Effector memory CD8-positive, alpha-beta T cell (primary cell): ENCODE results near the gene CENPF.
"Not testable (repeated sequence)": the region's sequence is repeated elsewhere in the genome, so short reads cannot be mapped to it uniquely, and the experiment has no call there.

Experiments used
- ATAC-seq: fragments of 150-1000 bp; cut with Tn5 transposase; replicated peaks from 2 replicates; pipeline ENCODE4 v1.10.0; 2021; ENCODE audit warnings: mild to moderate bottlenecking, moderate library complexity
- DNase-seq, 3 experiments: peaks; one replicate each; pipeline ENCODE4 v3.0.0; 2021
- H3K27ac Mint-ChIP-seq, 2 donors: one replicate each; pipeline ENCODE4 v1.8.0; 2022; ENCODE audit warnings: mild to moderate bottlenecking in 2 of 2, mixed read lengths in 2 of 2, moderate library complexity in 2 of 2
- H3K27me3 Mint-ChIP-seq, 2 donors: one replicate each; pipeline ENCODE4 v1.8.0; 2022; ENCODE audit warnings: mixed read lengths in 2 of 2
- H3K36me3 Mint-ChIP-seq: one replicate; pipeline ENCODE4 v1.8.0; 2022; ENCODE audit warnings: mild to moderate bottlenecking, moderate library complexity, mixed read lengths; ENCODE audit not compliant: insufficient read depth
- H3K4me1 Mint-ChIP-seq, 2 donors: one replicate each; pipeline ENCODE4 v1.8.0; 2022; ENCODE audit warnings: low read depth in 2 of 2, mixed read lengths in 2 of 2
- H3K4me3 Mint-ChIP-seq, 2 donors: one replicate each; pipeline ENCODE4 v1.8.0; 2022; ENCODE audit warnings: mild to moderate bottlenecking in 2 of 2, mixed read lengths in 2 of 2, moderate library complexity in 2 of 2
- H3K9me3 Mint-ChIP-seq, 2 donors: one replicate each; pipeline ENCODE4 v1.8.0; 2022; ENCODE audit warnings: mixed read lengths in 2 of 2

The CENPF gene

DNA sequence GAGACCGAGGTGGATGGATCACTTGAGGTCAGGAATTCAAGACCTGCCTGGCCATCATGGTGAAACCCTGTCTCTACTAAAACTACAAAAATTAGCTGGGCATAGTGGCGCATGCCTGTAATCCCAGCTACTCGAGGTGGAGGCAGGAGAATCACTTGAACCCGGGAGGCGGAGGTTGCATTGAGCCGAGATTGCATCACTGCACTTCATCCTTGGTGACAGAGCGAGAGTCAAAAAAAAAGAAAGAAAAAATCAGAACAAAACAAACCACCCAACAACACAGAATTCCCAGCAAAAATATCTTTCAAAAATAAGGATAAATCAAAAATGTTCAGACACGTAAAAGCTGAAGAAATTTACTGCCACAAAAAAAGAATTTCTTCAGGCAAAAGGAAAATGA, 11.1 kb upstream of the CENPF start:
- not testable (repeated sequence) for H3K4me1 Mint-ChIP-seq, H3K36me3 Mint-ChIP-seq, H3K9me3 Mint-ChIP-seq, H3K27ac Mint-ChIP-seq, ATAC-seq, DNase-seq, H3K4me3 Mint-ChIP-seq
- H3K27me3 Mint-ChIP-seq = peaks cover 35 to 39% of the 10 kb centered on the region in 2 donors

DNA sequence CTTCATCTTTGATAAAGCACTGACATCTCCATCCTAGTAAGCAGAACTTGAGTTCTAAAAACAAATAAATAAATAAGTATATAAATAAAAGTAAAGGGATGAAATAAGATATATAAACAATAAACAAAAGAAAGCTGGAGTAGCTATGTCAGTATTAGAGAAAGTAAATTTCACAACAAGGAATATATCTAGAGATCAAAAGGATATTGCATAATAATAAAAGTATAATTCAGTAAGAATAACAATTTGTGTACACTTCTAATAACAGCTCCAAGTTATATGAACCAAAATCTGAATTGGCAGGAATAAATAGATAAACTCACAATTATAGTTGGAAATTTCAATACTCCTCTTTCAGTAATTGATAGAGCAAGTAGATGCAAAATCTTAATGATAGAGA, 9.8 kb upstream of the CENPF start:
- DNase-seq (no peak), ATAC-seq (no peak)
- H3K4me1 Mint-ChIP-seq = no peaks in the 10 kb centered on the region
- no peak overlapping the region for H3K4me3 Mint-ChIP-seq
- H3K9me3 Mint-ChIP-seq = no peaks in the 10 kb centered on the region
- no peaks in the 10 kb centered on the region for H3K36me3 Mint-ChIP-seq
- no peak overlapping the region for H3K27ac Mint-ChIP-seq
- H3K27me3 Mint-ChIP-seq = peaks cover 34 to 35% of the 10 kb centered on the region in 2 donors

DNA sequence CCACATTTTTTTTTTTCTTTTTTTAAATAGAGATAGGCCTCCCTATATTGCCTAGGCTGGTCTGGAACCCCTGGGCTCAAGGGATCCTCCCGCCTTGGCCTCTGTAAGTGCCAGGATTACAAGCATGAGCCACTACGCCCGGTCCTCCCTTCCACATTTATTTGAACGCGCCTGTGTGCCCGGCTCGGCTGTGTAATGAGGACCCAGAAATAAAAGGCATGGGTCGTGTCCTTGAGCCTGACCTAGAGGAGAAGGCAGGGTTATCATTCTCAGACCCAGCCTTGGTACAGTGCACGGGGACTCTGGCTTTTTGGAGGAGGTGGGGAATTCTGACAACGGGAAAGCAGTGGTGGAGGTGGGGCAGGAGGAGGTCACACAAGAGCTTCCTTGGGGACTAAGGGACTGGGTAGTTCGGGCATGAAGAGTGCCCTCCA, 841 bp downstream of the CENPF start:
- Mint-ChIP-seq H3K27ac (peak overlapping the region; percentile 53 to 92), H3K4me3 (peak overlapping the region; percentile 87 to 96), H3K4me1 (peaks cover 11% of the 10 kb centered on the region in 2 donors), H3K27me3 (no peaks in the 10 kb centered on the region), H3K9me3 (no peaks in the 10 kb centered on the region), H3K36me3 (peaks cover 12% of the 10 kb centered on the region)
- DNase-seq (no peak), ATAC-seq (no peak)

DNA sequence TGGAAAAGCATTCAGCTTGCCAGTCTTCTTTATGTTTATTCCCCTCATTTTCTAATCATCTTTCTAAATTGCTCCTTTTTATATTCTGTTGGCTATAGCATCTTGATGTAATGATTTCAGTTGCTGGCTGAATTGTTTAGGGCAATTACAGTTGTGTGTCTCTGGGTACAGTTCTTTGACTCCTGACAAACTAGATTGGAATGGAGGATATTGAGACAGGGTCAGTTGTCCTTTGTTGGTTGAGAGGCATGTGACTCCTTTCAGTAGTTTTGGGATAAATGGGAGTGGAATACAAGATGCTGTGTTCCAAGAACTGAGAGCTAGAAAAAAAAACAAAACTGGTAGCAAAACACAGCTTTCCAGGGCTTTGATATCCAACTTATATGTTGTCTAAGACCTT, 1.5 kb downstream of the CENPF start:
- DNase-seq = no peak
- peak overlapping the region in 1 of 2 donors; percentile 32 for H3K27ac Mint-ChIP-seq
- no peak for ATAC-seq
- H3K27me3 Mint-ChIP-seq = no peaks in the 10 kb centered on the region
- H3K4me1 Mint-ChIP-seq = peaks cover 11% of the 10 kb centered on the region in 2 donors
- no peaks in the 10 kb centered on the region for H3K9me3 Mint-ChIP-seq
- H3K36me3 Mint-ChIP-seq = peaks cover 12% of the 10 kb centered on the region
- peak overlapping the region; percentile 87 to 96 for H3K4me3 Mint-ChIP-seq

DNA sequence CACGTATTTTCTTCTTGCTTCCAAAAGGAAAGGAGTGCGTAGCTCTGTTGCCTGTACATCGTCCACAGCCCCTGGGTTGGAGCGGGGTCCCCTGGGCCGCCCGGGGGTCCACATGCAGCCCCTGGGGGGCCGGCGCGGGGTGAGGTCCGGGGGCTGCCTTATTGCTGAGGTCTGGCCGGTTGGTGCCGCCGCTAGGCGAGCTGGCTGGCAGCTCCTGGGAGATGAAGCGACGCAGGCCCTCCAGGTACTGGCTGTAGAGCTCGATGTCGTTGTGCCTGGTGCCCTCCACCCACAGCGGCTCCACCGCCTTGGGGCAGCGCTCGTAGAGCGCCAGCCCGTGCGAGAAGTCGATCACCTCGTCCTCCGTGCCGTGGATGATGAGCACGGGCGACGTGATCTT, 2.5 kb downstream of the CENPF start:
- not testable (repeated sequence) for ATAC-seq, H3K27ac Mint-ChIP-seq, H3K27me3 Mint-ChIP-seq, H3K4me3 Mint-ChIP-seq, DNase-seq, H3K9me3 Mint-ChIP-seq
- H3K4me1 Mint-ChIP-seq = peaks cover 11% of the 10 kb centered on the region in 2 donors
- H3K36me3 Mint-ChIP-seq = peaks cover 12% of the 10 kb centered on the region

DNA sequence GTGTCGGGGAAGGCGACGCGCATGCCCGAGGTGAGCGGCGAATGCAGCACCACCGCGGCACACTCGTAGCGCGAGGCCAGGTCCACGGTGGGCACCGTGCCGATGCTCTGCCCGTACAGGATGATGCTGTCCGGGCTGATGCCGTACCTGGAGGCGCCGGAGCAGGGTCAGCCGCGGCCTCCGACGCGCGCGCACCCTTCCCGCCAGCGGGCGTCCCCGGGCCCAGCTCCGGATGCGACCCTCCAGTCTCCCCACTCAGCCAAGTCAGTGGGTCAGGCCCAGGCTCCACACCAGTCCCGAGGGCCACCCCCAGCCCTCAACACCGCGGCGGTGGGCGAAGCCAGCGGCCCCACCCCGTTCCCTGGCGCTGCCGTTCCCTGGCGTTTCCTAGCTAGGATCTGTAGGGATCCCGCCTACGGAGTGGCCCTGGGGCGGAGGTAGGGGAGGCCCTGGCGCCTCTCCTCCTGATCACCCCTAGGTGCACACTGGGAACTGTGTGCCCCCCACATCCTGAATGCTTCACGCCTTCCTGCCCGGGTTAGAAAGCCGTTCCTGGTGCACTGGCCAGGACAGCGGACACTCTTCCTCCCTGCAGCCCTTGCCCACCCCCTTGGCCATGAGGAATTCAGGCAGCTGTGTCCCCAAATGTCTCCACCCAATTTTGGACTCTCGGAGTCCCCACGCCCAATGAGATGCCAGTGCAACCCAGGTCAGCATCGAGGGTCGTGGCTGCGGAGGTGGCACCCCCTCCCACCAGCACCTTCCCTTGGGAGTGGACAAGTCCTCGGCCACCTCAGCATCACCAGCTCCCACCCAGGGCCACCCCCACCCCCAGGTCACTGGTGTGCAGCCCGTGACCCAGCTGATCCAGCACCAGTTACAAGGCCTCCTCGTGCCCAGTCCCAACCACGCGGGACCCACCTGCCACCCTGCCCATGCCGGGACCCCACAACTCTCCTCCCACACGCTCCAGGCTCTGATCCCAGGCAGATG, 3.2 kb downstream of the CENPF start:
- DNase-seq, H3K9me3 Mint-ChIP-seq, H3K27ac Mint-ChIP-seq, H3K27me3 Mint-ChIP-seq, ATAC-seq: not testable (repeated sequence)
- peaks cover 12% of the 10 kb centered on the region for H3K36me3 Mint-ChIP-seq
- peaks cover 11 to 13% of the 10 kb centered on the region in 2 donors for H3K4me1 Mint-ChIP-seq
- peak overlapping the region in 1 of 2 donors; percentile 15 for H3K4me3 Mint-ChIP-seq

DNA sequence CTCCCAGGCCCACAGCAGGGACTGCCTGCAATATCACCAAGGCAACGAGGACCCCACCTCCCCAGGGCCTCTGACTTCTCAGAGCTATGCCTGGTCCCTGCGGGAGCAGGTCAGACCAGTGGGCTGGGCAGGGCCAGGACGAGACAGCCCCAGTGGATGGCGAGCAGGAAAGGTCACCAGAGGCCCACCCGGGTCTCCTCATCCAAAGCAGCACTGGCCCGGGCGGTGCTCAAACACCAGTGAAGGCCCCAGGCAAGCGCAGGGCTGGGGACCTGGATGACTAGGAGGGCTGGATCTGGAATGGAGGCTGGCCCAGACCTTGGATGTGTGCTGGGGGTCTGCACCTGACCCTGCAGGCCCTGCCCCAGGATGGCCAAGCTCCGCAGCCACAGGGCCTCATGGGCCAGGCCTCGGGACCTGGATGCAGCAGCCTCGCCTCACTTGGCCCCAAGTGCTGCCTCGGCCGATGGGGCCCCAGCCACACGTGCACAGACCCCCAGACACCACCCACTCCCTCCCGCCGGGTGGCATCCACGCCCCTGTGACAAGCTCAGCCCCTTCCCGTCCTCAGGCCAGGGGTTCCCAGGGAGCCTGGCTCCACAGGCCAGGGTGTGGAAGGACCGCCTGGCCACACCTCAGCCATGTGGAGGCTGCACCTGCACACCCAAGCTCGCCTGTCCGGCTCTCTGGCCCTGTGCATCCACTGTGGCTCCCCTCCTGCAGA, 4.7 kb downstream of the CENPF start:
- not testable (repeated sequence) for H3K27ac Mint-ChIP-seq, H3K4me3 Mint-ChIP-seq, H3K27me3 Mint-ChIP-seq, ATAC-seq, DNase-seq, H3K9me3 Mint-ChIP-seq
- H3K36me3 Mint-ChIP-seq = peaks cover 12% of the 10 kb centered on the region
- H3K4me1 Mint-ChIP-seq = peaks cover 11 to 12% of the 10 kb centered on the region in 2 donors

DNA sequence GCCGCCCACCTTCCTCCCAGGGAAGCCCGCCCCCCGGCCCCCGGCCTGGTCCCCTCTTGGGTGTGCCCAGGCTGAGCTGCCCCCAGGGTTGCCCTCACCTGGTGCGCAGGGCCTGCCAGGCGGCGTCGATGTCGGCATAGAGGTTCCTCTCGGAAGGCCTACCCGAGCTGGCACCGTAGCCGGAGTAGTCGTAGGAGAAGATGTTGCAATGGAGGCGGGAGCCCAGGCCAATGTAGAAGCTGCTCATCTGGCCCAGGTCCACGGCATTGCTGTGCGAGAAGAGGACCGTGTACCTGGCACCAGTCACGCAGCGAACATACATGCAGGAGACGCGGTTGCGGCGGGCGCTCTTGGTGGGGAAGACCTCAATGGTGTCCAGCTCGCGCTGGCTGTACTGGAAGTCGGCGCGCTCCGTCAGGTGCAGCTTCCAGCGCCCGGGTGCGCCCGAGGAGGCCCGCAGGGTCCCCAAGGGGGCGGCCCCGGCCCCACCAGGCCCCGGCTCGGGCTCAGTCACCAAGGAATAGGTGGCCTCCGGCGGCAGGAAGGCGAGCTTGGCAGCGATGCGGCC, 5.3 kb downstream of the CENPF start:
- peaks cover 9 to 11% of the 10 kb centered on the region in 2 donors for H3K4me1 Mint-ChIP-seq
- not testable (repeated sequence) for DNase-seq, H3K27ac Mint-ChIP-seq, H3K27me3 Mint-ChIP-seq, ATAC-seq, H3K9me3 Mint-ChIP-seq, H3K4me3 Mint-ChIP-seq, H3K36me3 Mint-ChIP-seq

DNA sequence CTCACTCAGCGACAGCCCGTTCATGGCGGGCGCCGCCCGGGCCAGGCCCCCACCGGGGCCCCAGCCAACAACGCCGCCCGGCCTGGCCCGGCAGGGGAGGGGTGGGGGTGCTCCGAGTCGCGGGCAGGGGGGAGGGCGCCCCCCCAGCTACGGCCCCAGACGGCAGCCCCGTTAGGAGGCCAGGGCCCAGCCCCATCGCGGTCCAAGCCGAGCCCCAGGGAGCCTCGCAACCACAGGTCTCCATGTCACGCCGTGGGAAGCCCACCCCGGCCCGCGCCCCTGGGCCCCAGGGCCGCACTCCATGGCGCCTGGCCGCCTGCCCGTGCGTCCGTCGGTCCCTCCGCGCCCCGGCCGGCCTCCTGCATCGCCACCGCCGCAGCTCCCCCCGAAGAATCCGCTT, 5.8 kb downstream of the CENPF start:
- H3K27me3 Mint-ChIP-seq, H3K4me1 Mint-ChIP-seq, DNase-seq, ATAC-seq, H3K36me3 Mint-ChIP-seq, H3K4me3 Mint-ChIP-seq, H3K9me3 Mint-ChIP-seq: not testable (repeated sequence)
- peak overlapping the region in 1 of 2 donors; percentile 59 for H3K27ac Mint-ChIP-seq

DNA sequence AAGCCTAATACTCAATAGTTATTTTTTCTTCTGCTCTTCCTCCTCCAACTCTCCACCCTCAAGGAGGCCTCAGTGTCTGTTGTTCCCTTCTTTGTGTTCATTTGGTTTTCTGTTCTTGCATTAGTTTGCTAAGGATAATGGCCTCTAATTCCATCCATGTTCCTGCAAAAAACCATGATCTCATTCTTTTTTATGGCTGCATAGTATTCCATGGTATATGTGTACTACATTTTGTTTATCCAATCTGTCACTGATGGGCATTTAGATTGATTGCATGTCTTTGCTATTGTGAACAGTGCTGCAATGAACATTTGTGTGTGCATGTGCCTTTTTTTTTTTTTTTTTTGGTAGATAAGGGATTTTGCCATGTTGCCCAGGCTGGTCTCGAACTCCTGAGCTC, 6.7 kb downstream of the CENPF start:
- no peak overlapping the region for H3K27ac Mint-ChIP-seq
- ATAC-seq = no peak
- H3K4me1 Mint-ChIP-seq = peaks cover 0 to 3% of the 10 kb centered on the region in 2 donors
- no peaks in the 10 kb centered on the region for H3K36me3 Mint-ChIP-seq
- no peaks in the 10 kb centered on the region for H3K9me3 Mint-ChIP-seq
- no peaks in the 10 kb centered on the region for H3K27me3 Mint-ChIP-seq
- no peak for DNase-seq
- H3K4me3 Mint-ChIP-seq = no peak overlapping the region

DNA sequence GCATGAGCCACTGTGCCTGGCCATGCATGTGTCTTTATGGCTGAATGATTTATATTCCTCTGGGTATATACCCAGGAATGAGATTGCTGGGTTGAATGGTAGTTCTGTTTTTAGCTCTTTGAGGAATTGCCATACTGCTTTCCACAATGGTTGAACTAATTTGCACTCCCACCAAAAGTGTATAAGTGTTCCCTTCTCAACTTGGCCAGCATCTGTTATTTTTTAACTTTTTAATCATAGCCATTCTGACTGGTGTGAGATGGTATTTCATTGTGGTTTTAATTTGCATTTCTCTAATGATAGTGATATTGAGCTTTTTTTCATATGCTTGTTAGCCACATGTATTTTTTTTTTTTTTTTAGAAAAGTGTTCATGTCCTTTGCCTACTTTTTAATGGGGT, 7.1 kb downstream of the CENPF start:
- ATAC-seq, H3K4me1 Mint-ChIP-seq, H3K27me3 Mint-ChIP-seq, H3K9me3 Mint-ChIP-seq, H3K36me3 Mint-ChIP-seq, H3K4me3 Mint-ChIP-seq, H3K27ac Mint-ChIP-seq, DNase-seq: not testable (repeated sequence)

DNA sequence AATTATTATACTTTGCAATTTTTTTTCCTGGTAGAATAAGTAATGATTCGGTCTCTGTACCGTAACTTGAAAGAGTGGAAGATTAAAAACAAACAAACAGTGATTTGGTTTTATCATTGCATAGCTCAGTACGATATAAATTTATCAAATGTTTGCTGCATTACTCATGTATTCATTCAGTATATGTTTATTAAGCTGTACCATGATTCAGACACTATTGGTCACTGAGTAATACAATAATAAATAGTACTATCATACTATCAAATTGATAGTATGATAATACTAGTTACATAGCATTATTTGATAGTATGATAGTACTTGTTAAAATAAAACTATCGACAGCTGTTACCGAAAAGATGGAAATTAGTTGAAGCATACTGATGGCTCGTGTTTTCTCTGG, 12.1 kb downstream of the CENPF start:
- Mint-ChIP-seq H3K4me1 (peaks cover 6 to 7% of the 10 kb centered on the region in 2 donors), H3K36me3 (peaks cover 2% of the 10 kb centered on the region), H3K9me3 (no peaks in the 10 kb centered on the region), H3K4me3 (no peak overlapping the region), H3K27ac (no peak overlapping the region), H3K27me3 (no peaks in the 10 kb centered on the region)
- DNase-seq (no peak), ATAC-seq (no peak)

DNA sequence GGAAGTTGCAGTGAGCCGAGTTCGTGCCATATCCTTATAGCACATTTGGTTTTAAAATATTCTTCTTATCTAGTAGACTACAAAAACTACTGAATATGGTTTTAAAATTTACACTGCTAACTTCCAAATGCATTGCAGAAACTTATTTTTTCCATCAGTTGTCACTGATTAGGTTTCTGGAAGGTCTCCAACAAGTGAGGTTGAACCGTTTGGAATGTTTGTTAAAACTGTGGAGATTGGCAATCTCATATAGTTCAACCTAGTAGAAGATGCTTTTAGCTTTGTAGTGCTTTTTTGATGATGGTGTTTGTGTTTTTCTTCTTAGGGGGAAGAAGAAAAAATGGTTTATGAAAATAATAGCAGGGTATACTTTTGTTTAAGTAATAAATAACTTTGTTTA, 12.9 kb downstream of the CENPF start:
- H3K4me3 Mint-ChIP-seq = no peak overlapping the region
- H3K9me3 Mint-ChIP-seq = no peaks in the 10 kb centered on the region
- DNase-seq = no peak
- H3K36me3 Mint-ChIP-seq = peaks cover 2% of the 10 kb centered on the region
- peaks cover 5 to 6% of the 10 kb centered on the region in 2 donors for H3K4me1 Mint-ChIP-seq
- ATAC-seq = no peak
- H3K27me3 Mint-ChIP-seq = no peaks in the 10 kb centered on the region
- no peak overlapping the region for H3K27ac Mint-ChIP-seq
